ENCODE data around the gene CFAP20DC. TPM values are rescaled to one million over a fixed set of nuclear protein-coding genes. Genes with fewer than 3 reads are reported as not detected.

CFAP20DC gene
- total RNA-seq, 1 experiment from 2014 or later: 2.9 TPM

GRCh38 chr3:59006634-59007517 lies 42.9 kb downstream of the CFAP20DC start (continued):
- TF ChIP-seq ZBTB33 (IDR thresholded peaks at IDR 0.05; ENCODE audit: extremely low read depth, insufficient replicate concordance, low read length) (no peak), CEBPB (IDR thresholded peaks at IDR 0.05; ENCODE audit: low read depth) (no peak), ELF1 (IDR thresholded peaks at IDR 0.05; ENCODE audit: borderline replicate concordance, low read depth) (no peak), POLR2AphosphoS5 (IDR thresholded peaks at IDR 0.05; ENCODE audit: low read depth, low read length) (no peak), POLR2A (IDR thresholded peaks at IDR 0.05; ENCODE audit: borderline replicate concordance, extremely low read depth, insufficient read depth, insufficient read length) (no peak), SIN3A (IDR thresholded peaks at IDR 0.05; ENCODE audit: low read depth) (no peak), ZNF274 (IDR thresholded peaks at IDR 0.05; ENCODE audit: low read depth, low read length) (no peak)

DNA sequence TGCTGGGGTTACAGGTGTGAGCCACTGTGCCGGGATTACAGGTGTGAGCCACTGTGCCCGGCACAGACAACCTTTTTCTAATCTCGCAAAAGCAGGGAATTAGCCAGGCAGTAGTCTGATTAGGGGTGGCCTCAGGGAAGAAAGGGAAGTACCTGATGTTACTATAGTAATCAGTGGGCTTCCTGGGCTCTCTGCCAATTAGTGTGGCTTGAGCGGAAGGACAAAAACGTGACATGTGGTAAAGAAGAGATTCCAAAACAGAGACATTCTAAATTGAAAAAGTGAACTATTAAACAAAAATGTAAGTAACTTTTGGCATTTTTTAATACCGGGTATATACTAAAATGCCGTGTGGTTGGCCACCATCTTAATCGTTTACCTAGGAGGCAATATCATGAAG lies 48.1 kb downstream of the CFAP20DC start:
- no peaks in the 10 kb centered on the region for H3K79me2 ChIP-seq (ENCODE audit: insufficient read depth, low read length)
- CTCF ChIA-PET: no interaction called here
- no peak overlapping the region for H3K4me3 ChIP-seq (replicated peaks in 1 of 2; ENCODE audit: low read depth in 1 of 2, low read length in 2 of 2)
- RAD21 ChIA-PET (ENCODE audit: low non-redundant PET in 1 of 2, low total read pairs in 2 of 2, uncharacterized antibody in 2 of 2, unreplicated experiment in 2 of 2): no interaction called here
- H2AFZ ChIP-seq (ENCODE audit: low read depth, low read length, poor library complexity, severe bottlenecking): no peak overlapping the region
- H3K27ac ChIP-seq (ENCODE audit: low read depth, low read length): no peak overlapping the region
- POLR2A ChIA-PET: no interaction called here
- no peak overlapping the region for H3K9ac ChIP-seq (ENCODE audit: low read length)
- no peaks in the 10 kb centered on the region for H3K36me3 ChIP-seq (ENCODE audit: control insufficient read depth in 1 of 2, insufficient read depth in 2 of 2, low read length in 2 of 2)
- no peaks in the 10 kb centered on the region for H3K9me3 ChIP-seq (ENCODE audit: control insufficient read depth in 1 of 2, insufficient read depth in 1 of 2, low read depth in 1 of 2, low read length in 2 of 2)
- no peaks in the 10 kb centered on the region for H3K27me3 ChIP-seq (ENCODE audit: insufficient read depth, low read length)
- TF ChIP-seq TCF7L2 (IDR thresholded peaks at IDR 0.05; ENCODE audit: borderline replicate concordance, extremely low read depth, insufficient read depth, insufficient read length): no peak
- TF ChIP-seq, protein P1, sequence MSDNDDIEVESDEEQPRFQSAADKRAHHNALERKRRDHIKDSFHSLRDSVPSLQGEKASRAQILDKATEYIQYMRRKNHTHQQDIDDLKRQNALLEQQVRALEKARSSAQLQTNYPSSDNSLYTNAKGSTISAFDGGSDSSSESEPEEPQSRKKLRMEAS (IDR thresholded peaks at IDR 0.05): no peak
- TF ChIP-seq, protein P2, sequence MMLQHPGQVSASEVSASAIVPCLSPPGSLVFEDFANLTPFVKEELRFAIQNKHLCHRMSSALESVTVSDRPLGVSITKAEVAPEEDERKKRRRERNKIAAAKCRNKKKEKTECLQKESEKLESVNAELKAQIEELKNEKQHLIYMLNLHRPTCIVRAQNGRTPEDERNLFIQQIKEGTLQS (IDR thresholded peaks at IDR 0.05): no peak
- TF ChIP-seq JUND (IDR thresholded peaks at IDR 0.05): no peak
- TF ChIP-seq EZH2phosphoT487 (IDR thresholded peaks at IDR 0.05; ENCODE audit: borderline replicate concordance): no peak
- no peak for TF ChIP-seq SRF (IDR thresholded peaks at IDR 0.05; ENCODE audit: low read depth)
- DNase-seq (ENCODE audit: low read depth, low spot score) (no peak), ATAC-seq (no peak)
- H3K9me2 ChIP-seq (ENCODE audit: insufficient read depth): no peaks in the 10 kb centered on the region
- BruUV-seq (replicated peaks): no TSS peak
- H3K4me1 ChIP-seq (ENCODE audit: control insufficient read depth in 1 of 2, insufficient read depth in 2 of 2, low read length in 2 of 2): peaks cover 0 to 29% of the 10 kb centered on the region in 2 experiments; a peak in 2 of 4 replicates
- intact Hi-C loops (cut with micrococcal nuclease): no loop called here
- H4K20me1 ChIP-seq (ENCODE audit: insufficient read depth): no peaks in the 10 kb centered on the region
- H3K4me2 ChIP-seq (ENCODE audit: low read length): no peak overlapping the region

Measured in HCT116 (cell line).